ENCODE data around the gene MEG3.

MEG3 gene

GRCh38 chr14:100895411-100895810, 69.5 kb downstream of the MEG3 start:
- DNase-seq (ENCODE audit: low read depth), result no peak

DNA sequence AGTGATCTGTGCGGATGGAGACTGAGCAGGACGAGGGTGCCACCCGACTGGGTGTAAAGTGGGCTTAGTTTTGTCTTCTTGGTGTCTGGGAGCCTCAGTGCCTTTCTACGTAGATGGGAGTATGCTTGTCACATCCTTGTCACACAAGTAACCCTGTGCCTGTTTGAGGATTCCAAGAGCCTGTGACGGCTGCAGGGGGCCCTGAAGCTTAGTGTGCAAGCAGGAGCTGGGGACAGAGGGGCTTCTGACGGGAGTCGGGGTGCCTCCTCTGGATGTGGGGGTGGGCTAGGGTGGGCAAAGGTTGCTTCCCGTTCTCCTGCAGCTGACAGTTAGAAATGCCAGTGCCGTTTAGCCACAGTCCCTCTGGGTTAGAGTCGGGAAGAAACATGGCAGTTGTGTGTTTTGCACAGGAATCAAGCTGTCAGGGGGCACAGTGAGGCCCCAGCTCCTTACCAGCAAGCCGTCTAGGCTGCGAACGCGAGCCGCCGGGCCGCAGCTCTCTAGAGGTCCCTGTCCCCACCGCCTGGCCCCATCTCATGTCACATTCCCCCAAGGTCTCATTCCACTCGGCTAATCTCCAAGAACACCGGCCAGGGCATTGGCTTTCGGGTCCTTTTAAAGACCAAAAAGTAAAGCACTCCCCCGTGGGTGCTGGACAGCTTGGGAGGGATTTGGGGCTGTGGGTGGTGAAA, 70.6 kb downstream of the MEG3 start:
- DNase-seq (ENCODE audit: low read depth), result no peak

DNA sequence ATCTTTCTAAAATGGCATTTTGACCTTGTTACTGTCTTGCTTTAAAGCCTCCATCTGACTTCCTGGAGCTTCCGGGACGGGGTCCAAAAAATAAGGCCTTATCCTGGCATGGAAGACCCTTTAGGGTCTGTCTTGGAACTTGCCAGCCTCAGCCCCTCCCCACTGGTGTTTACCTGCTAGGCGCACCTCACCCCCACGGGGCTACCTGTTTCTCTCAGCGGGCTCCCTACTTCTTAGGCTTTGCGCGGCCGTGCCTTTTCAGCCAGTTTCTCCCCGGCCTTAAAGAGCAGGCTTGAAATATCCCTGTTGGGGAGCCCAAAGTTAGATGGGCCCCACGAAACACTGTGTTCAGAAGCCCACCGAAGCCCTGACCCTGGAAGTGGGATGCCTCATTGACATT, 72.5 kb downstream of the MEG3 start:
- DNase-seq (ENCODE audit: low read depth), result no peak

GRCh38 chr14:100898935-100899883, 73.3 kb downstream of the MEG3 start:
- DNase-seq (ENCODE audit: low read depth), result no peak

- no peak for DNase-seq (ENCODE audit: low read depth)
These were observed 74.2 kb downstream of the MEG3 start for GRCh38 chr14:100899884-100900771.

DNA sequence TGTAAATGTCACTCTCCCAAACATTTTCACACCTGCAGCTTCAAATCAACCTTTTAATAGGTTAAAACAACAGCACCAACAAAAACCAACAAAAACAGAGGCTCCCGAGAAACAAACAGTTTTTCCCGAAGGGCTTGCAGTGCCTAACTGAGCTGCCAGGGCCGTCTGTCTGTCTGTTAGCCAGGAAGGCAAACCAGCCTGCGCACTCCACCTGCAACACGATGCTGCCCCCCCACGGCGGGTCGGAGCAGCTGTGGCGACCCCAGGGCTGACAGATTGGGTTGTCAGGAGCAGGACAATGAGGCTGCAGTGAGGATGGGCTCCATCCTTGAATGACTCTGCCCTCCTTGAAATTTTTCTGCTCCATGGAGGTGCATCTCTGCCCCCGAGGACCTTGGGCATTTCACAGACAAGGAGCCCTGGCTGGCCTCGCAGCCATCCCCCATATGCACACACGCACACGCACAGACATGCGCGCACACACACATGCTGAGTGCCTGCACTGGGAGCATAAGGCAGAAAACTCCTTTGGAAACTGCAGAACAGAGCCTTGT, 75.0 kb downstream of the MEG3 start:
- no peak for DNase-seq (ENCODE audit: low read depth)

GRCh38 chr14:100901391-100902183, 75.7 kb downstream of the MEG3 start:
- no peak for DNase-seq (ENCODE audit: low read depth)

DNA sequence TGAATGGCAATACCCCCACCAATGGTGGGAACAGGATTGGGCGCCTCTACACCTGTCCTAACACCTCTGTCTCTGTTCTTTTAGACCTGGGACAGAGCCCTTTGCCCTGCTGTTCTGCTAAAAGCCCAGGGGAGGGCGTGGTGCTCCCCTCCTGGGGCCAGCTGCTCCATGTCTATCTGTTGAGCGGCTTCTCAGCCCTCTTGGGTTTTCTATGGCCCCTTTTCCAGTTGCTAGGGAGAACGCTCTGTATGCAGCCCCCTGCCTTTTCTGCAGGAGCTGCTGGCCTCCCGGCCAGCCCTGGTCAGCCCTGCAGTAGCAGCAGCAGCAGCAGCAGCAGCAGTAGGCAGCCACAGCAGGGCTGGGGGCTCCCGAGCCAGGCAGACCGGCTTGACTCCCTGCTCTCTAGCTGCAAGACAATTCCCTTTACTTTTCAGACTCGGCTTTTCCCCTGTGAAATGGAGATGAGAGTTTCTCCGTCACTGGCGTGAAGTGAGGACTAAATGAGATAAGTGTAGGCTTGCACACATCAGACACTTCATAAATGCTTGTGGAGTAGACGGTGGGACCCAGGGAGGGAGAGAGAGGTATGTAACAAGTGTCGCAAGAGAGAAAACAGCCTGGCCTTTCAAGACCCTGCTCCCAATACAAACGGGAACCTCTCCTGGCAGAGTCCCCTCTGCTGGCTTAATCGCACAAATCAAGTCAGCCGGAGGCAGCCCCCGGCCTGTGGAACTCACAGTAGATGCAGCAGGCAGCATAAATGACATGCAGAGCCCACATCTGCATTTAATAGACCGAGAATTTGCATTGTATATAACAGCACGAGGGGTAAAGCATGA, 76.6 kb downstream of the MEG3 start:
- no peak for DNase-seq (ENCODE audit: low read depth)

DNA sequence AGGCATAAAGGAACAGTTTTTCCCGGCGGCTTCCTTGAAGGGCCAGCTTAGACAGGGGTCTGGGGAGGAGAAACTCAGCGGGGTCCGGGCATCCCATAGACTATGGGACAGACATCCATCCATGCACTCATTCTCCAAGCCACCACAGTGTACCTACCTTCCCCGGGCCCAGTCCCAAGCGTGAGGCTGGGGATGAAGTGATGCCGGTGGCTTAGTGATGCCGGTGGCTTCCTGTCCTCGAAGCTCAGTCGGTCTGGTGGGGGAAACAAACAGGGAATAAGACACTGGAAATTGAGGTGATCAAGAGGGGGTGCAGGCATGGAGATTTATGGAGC, 77.2 kb downstream of the MEG3 start:
- no peak for DNase-seq (ENCODE audit: low read depth)

DNA sequence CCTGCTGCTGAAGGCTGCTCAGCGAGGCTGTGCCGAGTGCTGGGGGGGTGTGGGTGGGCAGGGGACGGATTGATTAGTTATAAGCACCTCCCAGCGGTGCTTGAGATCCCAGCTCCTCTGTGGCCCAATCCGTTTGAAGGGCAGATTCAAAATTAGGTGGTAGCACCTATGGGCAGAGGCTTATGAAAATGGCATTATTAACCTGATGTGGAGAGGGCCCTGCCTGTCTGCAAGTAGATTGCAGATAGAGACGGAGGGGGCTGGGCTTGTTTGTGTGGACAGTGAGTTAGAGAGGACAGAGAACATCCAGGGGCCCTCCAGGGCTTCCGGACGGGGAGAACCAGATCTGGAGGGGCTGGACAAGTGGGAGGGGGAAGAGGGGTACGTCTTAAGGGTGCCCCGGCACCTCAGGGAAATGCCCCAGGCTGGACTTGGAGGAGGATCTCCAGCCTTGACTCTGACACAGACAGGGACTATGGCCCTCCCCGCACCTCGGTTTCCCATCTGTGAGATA, 77.8 kb downstream of the MEG3 start, which contains the start of gene RTL1:
RTL1 (minus strand) TSS at position 51 of the 514 bp plus-strand sequence. CDS start 18,934 bp downstream, outside the sequence.
- DNase-seq (ENCODE audit: low read depth), result no peak

- DNase-seq (ENCODE audit: low read depth), result no peak
These were observed 78.6 kb downstream of the MEG3 start for GRCh38 chr14:100904307-100905087.

DNA sequence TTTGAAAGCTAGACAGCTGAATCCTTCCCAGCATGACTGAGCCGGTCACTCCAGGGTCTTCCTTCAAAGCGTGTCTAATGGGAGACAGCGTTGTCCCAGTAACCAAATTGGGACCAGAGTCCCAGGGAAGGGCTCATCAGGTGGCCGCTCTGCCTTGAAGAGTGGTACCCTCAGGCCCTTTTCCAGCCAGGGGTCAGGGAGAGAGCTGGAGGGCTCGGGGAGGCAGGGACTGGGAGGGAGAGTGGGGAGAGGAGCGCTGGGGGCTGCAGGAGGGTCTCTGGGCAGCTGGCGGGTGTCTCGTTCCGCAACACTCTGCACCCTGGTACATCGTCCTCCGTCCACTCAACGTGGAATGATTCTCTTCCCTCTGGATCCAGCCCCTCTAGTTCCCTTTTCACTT, 79.2 kb downstream of the MEG3 start:
- DNase-seq (ENCODE audit: low read depth), result no peak

- no peak for DNase-seq (ENCODE audit: low read depth)
These were observed 80.5 kb downstream of the MEG3 start for GRCh38 chr14:100906420-100906819.

GRCh38 chr14:100907240-100907639, 81.3 kb downstream of the MEG3 start:
- DNase-seq (ENCODE audit: low read depth), result no peak

DNA sequence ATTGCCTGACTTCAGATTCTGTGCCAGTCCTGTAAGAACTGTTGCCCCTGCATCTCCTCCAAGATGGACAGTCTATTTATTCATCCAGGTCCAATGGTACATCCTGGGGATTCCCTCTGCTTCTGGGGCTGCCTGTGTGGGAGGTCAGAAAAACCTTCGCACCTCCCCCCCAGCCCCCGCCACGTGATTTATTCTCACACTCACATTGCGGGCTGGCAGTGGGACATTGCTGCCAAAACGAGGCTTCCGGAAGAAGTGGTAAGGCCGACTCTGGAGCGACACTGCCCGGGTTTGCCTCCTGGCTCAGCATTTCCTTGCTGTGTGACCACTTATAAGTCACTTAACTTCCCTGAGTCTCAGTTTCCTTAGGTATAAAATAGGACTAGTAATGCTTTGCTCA, 83.5 kb downstream of the MEG3 start:
- no peak for DNase-seq (ENCODE audit: low read depth)
